HepG2 (cell line): ENCODE data around the gene PDZD7. TPM values are rescaled to one million over a fixed set of nuclear protein-coding genes. Genes with fewer than 3 reads are reported as not detected.

ENCODE experiments used
- AGO2 ChIP-seq: fragments of 200-400 bp; formaldehyde crosslinking; optimal IDR thresholded peaks from 2 replicates; pipeline ENCODE3; 2017; ENCODE audit warnings: mild to moderate bottlenecking, low read depth, low read length, moderate library complexity
- DNMT3B ChIP-seq: conservative IDR thresholded peaks from 2 replicates; pipeline ENCODE4 v1.6.1; 2016; ENCODE audit warnings: missing biosample characterization, control low read depth
- FOXK1 ChIP-seq: sonication (generic); formaldehyde crosslinking; IDR thresholded peaks from 2 replicates; pipeline ENCODE4 v1.4.0; 2020; ENCODE audit warnings: low read depth, missing genetic modification reagents, borderline replicate concordance
- HES4 ChIP-seq: sonication (generic); formaldehyde crosslinking; IDR thresholded peaks from 2 replicates; pipeline ENCODE4 v1.9.0; 2021; ENCODE audit warnings: mild to moderate bottlenecking, missing genetic modification reagents, borderline replicate concordance
- HOXA9 ChIP-seq: sonication (generic); formaldehyde crosslinking; IDR thresholded peaks from 2 replicates; pipeline ENCODE4 v1.8.1; 2022; ENCODE audit warnings: missing genetic modification reagents, mild to moderate bottlenecking, moderate library complexity, borderline replicate concordance
- JUNB ChIP-seq: sonication (generic); formaldehyde crosslinking; IDR thresholded peaks from 2 replicates; pipeline ENCODE4 v1.8.0; 2022; ENCODE audit warnings: missing genetic modification reagents, mild to moderate bottlenecking, borderline replicate concordance
- NCOA1 ChIP-seq: sonication (generic); formaldehyde crosslinking; IDR thresholded peaks from 2 replicates; pipeline ENCODE4 v1.9.0; 2021; ENCODE audit warnings: missing genetic modification reagents
- POLR2AphosphoS5 ChIP-seq: IDR thresholded peaks from 2 replicates; pipeline ENCODE4 v1.6.1; 2012; ENCODE audit warnings: low read depth, low read length
- SIN3A ChIP-seq: IDR thresholded peaks from 2 replicates; pipeline ENCODE4 v1.6.1; 2011; ENCODE audit warnings: low read depth, mild to moderate bottlenecking, control low read depth, low read length, borderline replicate concordance
- ZFP41 ChIP-seq: sonication (generic); formaldehyde crosslinking; IDR thresholded peaks from 2 replicates; pipeline ENCODE4 v1.4.0; 2020; ENCODE audit warnings: mild to moderate bottlenecking, missing genetic modification reagents, borderline replicate concordance
- ZNF431 ChIP-seq: sonication (generic); formaldehyde crosslinking; IDR thresholded peaks from 2 replicates; pipeline ENCODE4 v1.9.0; 2022; ENCODE audit warnings: missing genetic modification reagents, low read depth, mild to moderate bottlenecking, borderline replicate concordance
- ZNF713 ChIP-seq: sonication (generic); formaldehyde crosslinking; IDR thresholded peaks from 2 replicates; pipeline ENCODE4 v1.4.0; 2020; ENCODE audit warnings: mild to moderate bottlenecking, missing genetic modification reagents
- polyA plus RNA-seq, 8 experiments: library from polyadenylated mRNA; depleted of rRNA in 3 of 8; stranded (reverse) in 7 of 8; unstranded in 1 of 8; fragments of >200 nt; fragmentation: Illumina TruSeq in 4 of 8; extraction: Trizol in 4 of 8; gene quantifications; 2 replicates each; pipeline versions ENCODE4 v1.2.1 to v1.2.3, GENCODE V29; 2011 to 2016; ENCODE audit warnings: low read depth in 4 of 8, missing spikeins in 1 of 8, mixed read lengths in 1 of 8; ENCODE audit not compliant: insufficient read depth in 1 of 8
- total RNA-seq, 5 experiments: library from RNA; depleted of rRNA; stranded (reverse); fragments of >200 nt; fragmentation: Illumina TruSeq; extraction: Trizol; gene quantifications; 2 replicates each; pipeline ENCODE4 v1.2.3, GENCODE V29; 2016; ENCODE audit warnings: low read depth in 1 of 5
- TF ChIP-seq, protein P1 (sequence below): sonication (generic); formaldehyde crosslinking; IDR thresholded peaks from 2 replicates; pipeline ENCODE4 v1.5.0; 2020; ENCODE audit warnings: mild to moderate bottlenecking, missing genetic modification reagents
- TF ChIP-seq, protein P2 (sequence below): sonication (generic); formaldehyde crosslinking; IDR thresholded peaks from 2 replicates; pipeline ENCODE4 v1.5.1; 2020; ENCODE audit warnings: mild to moderate bottlenecking, moderate library complexity, missing genetic modification reagents
- TF ChIP-seq, protein P3 (sequence below): sonication (generic); IDR thresholded peaks from 2 replicates; pipeline ENCODE4 v1.6.1; 2016; ENCODE audit warnings: low read depth, borderline replicate concordance
- TF ChIP-seq, protein P4 (sequence below): sonication (generic); formaldehyde crosslinking; IDR thresholded peaks from 2 replicates; pipeline ENCODE4 v1.8.1; 2023; ENCODE audit warnings: mild to moderate bottlenecking, missing genetic modification reagents, borderline replicate concordance
- TF ChIP-seq, protein P5 (sequence below): sonication (generic); formaldehyde crosslinking; IDR thresholded peaks from 2 replicates; pipeline ENCODE4 v1.8.0; 2022; ENCODE audit warnings: mild to moderate bottlenecking, missing genetic modification reagents

The PDZD7 gene
- total and polyA plus RNA-seq, 2 of the 13 experiments (the other 11 are each of a cell fraction or from before 2014, with no cell fraction given), result 0.58 to 0.73 TPM

DNA sequence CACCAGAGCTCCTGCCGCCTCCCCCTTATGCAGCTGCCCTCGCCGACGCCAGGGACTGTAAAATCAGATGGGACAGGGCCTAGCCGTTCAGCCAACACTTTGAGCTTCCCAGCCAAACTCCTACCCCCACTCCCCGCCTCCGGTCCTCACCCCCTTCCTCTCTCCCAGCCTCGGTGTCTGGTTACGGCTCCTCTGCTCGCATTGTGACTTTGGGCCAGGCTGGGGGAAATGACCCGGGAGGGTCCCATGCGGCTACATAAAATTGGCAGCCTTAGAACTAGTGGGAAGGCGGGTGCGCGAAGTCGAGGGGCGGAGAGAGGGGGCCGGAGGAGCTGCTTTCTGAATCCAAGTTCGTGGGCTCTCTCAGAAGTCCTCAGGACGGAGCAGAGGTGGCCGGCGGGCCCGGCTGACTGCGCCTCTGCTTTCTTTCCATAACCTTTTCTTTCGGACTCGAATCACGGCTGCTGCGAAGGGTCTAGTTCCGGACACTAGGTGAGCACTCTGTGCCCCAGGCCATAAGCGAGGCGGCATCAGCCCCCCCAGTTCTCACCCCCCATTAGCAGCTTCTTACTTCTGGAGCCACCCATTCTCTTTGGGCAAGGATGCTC lies 30.8 kb upstream of the PDZD7 start, which contains the start of gene KAZALD1 (continued):
- TF ChIP-seq, protein P1, sequence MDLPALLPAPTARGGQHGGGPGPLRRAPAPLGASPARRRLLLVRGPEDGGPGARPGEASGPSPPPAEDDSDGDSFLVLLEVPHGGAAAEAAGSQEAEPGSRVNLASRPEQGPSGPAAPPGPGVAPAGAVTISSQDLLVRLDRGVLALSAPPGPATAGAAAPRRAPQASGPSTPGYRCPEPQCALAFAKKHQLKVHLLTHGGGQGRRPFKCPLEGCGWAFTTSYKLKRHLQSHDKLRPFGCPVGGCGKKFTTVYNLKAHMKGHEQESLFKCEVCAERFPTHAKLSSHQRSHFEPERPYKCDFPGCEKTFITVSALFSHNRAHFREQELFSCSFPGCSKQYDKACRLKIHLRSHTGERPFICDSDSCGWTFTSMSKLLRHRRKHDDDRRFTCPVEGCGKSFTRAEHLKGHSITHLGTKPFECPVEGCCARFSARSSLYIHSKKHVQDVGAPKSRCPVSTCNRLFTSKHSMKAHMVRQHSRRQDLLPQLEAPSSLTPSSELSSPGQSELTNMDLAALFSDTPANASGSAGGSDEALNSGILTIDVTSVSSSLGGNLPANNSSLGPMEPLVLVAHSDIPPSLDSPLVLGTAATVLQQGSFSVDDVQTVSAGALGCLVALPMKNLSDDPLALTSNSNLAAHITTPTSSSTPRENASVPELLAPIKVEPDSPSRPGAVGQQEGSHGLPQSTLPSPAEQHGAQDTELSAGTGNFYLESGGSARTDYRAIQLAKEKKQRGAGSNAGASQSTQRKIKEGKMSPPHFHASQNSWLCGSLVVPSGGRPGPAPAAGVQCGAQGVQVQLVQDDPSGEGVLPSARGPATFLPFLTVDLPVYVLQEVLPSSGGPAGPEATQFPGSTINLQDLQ, result peak; percentile 22; the same call in 1 of the 2 replicates
- TF ChIP-seq AGO2 (peak; percentile 77), SIN3A (peak; percentile 43; the same call in 1 of the 2 replicates), POLR2AphosphoS5 (peak; percentile 26; the same call in 1 of the 2 replicates), ZFP41 (CRISPR knock-in tag) (no peak), HOXA9 (CRISPR knock-in tag) (0 out of 2 replicates have a peak, but pooled peaks have one; percentile 18), ZNF713 (CRISPR knock-in tag) (0 out of 2 replicates have a peak, but pooled peaks have one; percentile 40), FOXK1 (CRISPR knock-in tag) (no peak), HES4 (0 out of 2 replicates have a peak, but pooled peaks have one; percentile 11), NCOA1 (0 out of 2 replicates have a peak, but pooled peaks have one; percentile 14), JUNB (CRISPR knock-in tag) (0 out of 2 replicates have a peak, but pooled peaks have one; percentile 2), ZNF431 (CRISPR knock-in tag) (0 out of 2 replicates have a peak, but pooled peaks have one; percentile 33), DNMT3B (CRISPR knock-in tag) (no peak)
- TF ChIP-seq, protein P2, sequence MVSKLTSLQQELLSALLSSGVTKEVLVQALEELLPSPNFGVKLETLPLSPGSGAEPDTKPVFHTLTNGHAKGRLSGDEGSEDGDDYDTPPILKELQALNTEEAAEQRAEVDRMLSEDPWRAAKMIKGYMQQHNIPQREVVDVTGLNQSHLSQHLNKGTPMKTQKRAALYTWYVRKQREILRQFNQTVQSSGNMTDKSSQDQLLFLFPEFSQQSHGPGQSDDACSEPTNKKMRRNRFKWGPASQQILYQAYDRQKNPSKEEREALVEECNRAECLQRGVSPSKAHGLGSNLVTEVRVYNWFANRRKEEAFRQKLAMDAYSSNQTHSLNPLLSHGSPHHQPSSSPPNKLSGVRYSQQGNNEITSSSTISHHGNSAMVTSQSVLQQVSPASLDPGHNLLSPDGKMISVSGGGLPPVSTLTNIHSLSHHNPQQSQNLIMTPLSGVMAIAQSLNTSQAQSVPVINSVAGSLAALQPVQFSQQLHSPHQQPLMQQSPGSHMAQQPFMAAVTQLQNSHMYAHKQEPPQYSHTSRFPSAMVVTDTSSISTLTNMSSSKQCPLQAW (CRISPR knock-in tag), result 0 out of 2 replicates have a peak, but pooled peaks have one; percentile 12
- TF ChIP-seq, protein P3, sequence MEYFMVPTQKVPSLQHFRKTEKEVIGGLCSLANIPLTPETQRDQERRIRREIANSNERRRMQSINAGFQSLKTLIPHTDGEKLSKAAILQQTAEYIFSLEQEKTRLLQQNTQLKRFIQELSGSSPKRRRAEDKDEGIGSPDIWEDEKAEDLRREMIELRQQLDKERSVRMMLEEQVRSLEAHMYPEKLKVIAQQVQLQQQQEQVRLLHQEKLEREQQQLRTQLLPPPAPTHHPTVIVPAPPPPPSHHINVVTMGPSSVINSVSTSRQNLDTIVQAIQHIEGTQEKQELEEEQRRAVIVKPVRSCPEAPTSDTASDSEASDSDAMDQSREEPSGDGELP, result no peak
- TF ChIP-seq, protein P4, sequence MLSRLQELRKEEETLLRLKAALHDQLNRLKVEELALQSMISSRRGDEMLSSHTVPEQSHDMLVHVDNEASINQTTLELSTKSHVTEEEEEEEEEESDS (CRISPR knock-in tag), result 0 out of 2 replicates have a peak, but pooled peaks have one; percentile 54
- TF ChIP-seq, protein P5, sequence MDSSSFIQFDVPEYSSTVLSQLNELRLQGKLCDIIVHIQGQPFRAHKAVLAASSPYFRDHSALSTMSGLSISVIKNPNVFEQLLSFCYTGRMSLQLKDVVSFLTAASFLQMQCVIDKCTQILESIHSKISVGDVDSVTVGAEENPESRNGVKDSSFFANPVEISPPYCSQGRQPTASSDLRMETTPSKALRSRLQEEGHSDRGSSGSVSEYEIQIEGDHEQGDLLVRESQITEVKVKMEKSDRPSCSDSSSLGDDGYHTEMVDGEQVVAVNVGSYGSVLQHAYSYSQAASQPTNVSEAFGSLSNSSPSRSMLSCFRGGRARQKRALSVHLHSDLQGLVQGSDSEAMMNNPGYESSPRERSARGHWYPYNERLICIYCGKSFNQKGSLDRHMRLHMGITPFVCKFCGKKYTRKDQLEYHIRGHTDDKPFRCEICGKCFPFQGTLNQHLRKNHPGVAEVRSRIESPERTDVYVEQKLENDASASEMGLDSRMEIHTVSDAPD, result 0 out of 2 replicates have a peak, but pooled peaks have one; percentile 55
